ENCODE data around the gene RALGPS2. TPM values are rescaled to one million over a fixed set of nuclear protein-coding genes. Genes with fewer than 3 reads are reported as not detected.
A peak's percentile ranks its signal among the peaks of the same experiment; 100 is the strongest.
"Not testable (repeated sequence)": the region's sequence is repeated elsewhere in the genome, so short reads cannot be mapped to it uniquely, and the experiment has no call there.

Gene RALGPS2
- total RNA-seq, 1 experiment from 2014 or later = 21.4 TPM

DNA sequence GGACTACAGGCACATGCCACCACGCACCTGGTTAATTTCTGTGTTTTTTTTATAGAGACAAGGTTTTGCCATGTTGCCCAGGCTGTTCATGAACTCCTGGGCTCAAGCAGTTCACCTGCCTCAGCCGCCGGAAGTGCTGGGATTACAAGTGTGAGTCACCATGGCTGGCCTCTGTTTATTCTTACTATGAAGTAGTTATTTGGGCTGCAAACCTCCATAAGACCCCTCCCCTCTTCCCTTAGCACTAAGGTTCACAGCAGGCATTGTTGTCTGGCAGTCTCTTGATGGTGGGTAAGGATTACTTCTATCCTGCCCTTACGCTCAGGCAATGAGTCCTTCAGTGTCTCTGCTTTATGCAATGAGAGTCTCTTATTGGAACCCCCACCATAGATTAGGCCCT is 94.1 kb downstream of the RALGPS2 start:
- H3K4me1 ChIP-seq (replicated peaks) = no peaks in the 10 kb centered on the region
- H3K9me3 ChIP-seq (replicated peaks) = no peaks in the 10 kb centered on the region
- H3K27ac ChIP-seq = no peak overlapping the region
- H3K27me3 ChIP-seq (replicated peaks) = no peaks in the 10 kb centered on the region
- no peak for DNase-seq (ENCODE audit: low read depth in 1 of 2, low spot score in 2 of 2)
- no peak overlapping the region for H3K4me3 ChIP-seq
- no peaks in the 10 kb centered on the region for H3K36me3 ChIP-seq

DNA sequence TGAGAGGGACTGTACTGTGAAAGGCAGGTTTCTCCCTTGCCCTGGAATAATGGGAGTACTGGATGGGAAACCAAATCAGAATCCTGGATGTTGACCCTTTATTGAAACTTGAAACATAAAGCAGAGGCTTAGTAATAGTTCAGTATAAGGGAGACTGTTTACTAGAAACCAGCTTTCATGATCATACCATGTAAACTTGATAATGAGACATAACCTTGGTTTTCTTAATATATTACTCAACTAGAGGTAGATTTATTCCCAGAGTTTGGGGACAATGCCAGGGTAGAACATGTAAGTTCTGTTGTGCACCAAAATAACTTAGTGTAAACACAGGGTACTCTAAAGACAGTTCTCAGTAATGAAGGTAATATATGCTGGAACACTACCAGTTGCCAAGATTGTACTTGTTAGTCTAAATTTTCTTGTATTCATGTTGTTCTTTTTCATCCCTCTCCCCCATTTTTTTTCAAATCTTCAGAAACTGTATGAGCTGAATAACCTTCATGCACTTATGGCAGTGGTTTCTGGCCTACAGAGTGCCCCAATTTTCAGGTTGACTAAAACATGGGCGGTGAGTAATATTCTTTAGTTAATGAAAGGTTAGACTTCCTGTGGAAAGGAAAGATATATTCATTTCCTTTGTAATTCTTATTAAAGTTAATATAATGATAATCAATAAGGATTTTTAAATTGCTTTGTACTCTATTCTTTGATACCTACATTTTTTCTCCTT is 96.3 kb downstream of the RALGPS2 start:
- Histone ChIP-seq H3K27ac (no peak overlapping the region), H3K4me1 (replicated peaks) (no peaks in the 10 kb centered on the region), H3K27me3 (replicated peaks) (no peaks in the 10 kb centered on the region), H3K4me3 (no peak overlapping the region), H3K9me3 (replicated peaks) (no peaks in the 10 kb centered on the region), H3K36me3 (no peaks in the 10 kb centered on the region)
- no peak for DNase-seq (ENCODE audit: low read depth in 1 of 2, low spot score in 2 of 2)

DNA sequence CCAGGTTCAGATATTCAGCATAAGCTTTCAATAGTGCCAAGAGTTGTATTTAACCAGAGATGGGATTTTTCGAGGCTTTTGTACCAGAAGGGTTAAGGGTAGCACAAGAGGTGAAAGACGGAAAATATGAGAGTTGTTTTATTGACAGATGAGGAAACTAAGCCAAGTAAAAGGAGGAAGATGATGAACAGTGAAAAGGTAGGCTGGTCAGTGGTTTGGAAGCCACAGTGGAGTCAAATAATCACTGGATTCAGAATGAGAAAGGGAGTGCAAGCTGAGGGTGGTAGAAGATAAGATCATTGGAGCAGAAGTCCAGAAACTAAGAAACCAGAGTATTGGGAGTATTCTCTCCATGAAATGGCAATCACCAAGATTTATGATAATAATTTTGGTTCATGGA is 100.1 kb downstream of the RALGPS2 start:
- Histone ChIP-seq H3K4me3 (no peak overlapping the region), H3K27me3 (replicated peaks) (no peaks in the 10 kb centered on the region), H3K27ac (no peak overlapping the region), H3K9me3 (replicated peaks) (no peaks in the 10 kb centered on the region), H3K4me1 (replicated peaks) (no peaks in the 10 kb centered on the region), H3K36me3 (peaks cover 3% of the 10 kb centered on the region; the same call in 1 of the 2 replicates)
- DNase-seq (ENCODE audit: low read depth in 1 of 2, low spot score in 2 of 2) = no peak

DNA sequence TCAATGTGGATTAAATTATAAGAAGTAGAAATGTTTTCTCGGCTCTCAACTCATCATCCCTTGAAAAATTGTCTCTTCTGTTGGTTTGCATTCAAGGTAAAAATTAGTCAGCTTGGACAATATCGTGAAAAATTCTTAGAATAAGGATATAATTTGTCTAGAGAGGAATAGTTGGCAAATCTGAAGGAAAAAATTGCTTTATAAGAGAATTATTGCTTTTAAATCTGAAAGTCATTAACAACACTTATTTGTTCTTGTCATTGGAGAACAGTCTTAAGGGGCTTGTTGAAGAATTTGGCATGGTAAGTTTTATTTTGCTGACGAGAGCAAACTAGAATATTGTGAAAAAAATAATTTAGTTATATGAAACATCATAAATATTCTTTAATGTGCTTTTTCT is 119.4 kb downstream of the RALGPS2 start:
- no peak overlapping the region for H3K27ac ChIP-seq
- no peaks in the 10 kb centered on the region for H3K9me3 ChIP-seq (replicated peaks)
- no peak for DNase-seq (ENCODE audit: low read depth in 1 of 2, low spot score in 2 of 2)
- peaks cover 5% of the 10 kb centered on the region; the same call in 1 of the 2 replicates for H3K4me1 ChIP-seq (replicated peaks)
- no peaks in the 10 kb centered on the region for H3K27me3 ChIP-seq (replicated peaks)
- H3K36me3 ChIP-seq = no peaks in the 10 kb centered on the region
- H3K4me3 ChIP-seq = no peak overlapping the region

DNA sequence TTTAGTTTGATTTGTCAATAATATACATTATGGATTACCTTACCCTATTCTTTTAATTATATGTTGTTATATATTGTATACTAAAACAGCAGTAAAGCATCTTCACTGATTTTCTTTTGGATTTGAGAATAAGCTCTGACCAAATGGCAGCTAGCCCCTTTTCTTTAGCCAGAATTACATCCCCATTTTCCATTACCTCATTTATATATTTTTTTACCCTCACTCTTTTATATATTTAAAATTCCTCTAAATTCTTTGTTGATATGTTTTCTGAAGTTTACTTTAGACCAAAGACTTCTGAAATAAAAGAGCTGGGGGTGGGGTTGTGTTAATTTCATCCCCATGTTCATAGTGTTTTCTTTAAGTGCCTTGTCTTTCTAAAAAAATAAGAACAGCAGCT is 121.3 kb downstream of the RALGPS2 start:
- Histone ChIP-seq H3K4me1 (replicated peaks) (peaks cover 5% of the 10 kb centered on the region; the same call in 1 of the 2 replicates), H3K36me3 (no peaks in the 10 kb centered on the region), H3K27me3 (replicated peaks) (no peaks in the 10 kb centered on the region), H3K4me3 (no peak overlapping the region), H3K9me3 (replicated peaks) (no peaks in the 10 kb centered on the region), H3K27ac (no peak overlapping the region)
- no peak for DNase-seq (ENCODE audit: low read depth in 1 of 2, low spot score in 2 of 2)

DNA sequence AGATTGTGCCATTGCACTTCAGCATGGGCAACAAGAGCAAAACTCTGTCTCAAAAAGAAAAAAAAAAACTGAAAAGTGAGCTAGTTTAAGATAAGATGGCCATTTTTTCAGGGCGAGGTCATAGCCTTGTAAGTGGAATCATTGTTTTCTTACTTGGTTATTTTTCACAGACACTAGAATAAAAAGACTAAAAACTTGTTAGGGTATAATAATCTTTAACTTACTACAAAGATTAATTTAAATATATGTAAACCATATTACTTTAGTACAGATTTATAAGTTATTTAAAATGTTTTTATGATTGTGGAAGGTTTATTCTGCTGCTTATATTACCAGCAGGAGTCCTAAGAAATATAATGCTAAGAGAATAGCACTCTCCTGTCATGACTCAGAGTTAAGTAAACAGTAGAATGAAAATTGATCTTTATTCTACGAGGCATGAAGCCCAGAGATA is 122.4 kb downstream of the RALGPS2 start:
- peak in 1 of 2 experiments; percentile 36 for DNase-seq (ENCODE audit: low read depth in 1 of 2, low spot score in 2 of 2)
- peaks cover 5% of the 10 kb centered on the region; the same call in 1 of the 2 replicates for H3K4me1 ChIP-seq (replicated peaks)
- H3K9me3 ChIP-seq (replicated peaks) = no peaks in the 10 kb centered on the region
- no peak overlapping the region for H3K27ac ChIP-seq
- H3K36me3 ChIP-seq = no peaks in the 10 kb centered on the region
- no peaks in the 10 kb centered on the region for H3K27me3 ChIP-seq (replicated peaks)
- H3K4me3 ChIP-seq = no peak overlapping the region

DNA sequence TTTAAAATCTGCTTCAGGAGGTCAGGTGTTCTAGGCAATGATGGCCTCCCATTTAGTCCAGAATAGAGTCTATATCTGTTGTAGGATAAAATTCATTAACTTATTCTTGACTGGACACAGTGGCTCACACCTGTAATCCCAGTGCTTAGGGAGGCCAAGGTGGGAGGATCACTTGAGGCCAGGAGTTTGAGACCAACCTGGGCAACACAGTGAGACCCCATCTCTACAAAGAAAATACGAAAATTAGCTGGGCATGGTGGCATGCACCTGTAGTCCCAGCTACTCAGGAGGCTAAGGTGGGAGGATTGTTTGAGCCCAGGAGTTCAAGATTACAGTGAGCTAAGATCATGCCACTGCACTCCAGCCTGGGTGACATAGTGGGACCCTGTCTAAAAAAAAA is 122.9 kb downstream of the RALGPS2 start:
- H3K4me1 ChIP-seq (replicated peaks); H3K36me3 ChIP-seq; H3K9me3 ChIP-seq (replicated peaks); H3K4me3 ChIP-seq; H3K27ac ChIP-seq; DNase-seq (ENCODE audit: low read depth in 1 of 2, low spot score in 2 of 2); H3K27me3 ChIP-seq (replicated peaks): not testable (repeated sequence)

DNA sequence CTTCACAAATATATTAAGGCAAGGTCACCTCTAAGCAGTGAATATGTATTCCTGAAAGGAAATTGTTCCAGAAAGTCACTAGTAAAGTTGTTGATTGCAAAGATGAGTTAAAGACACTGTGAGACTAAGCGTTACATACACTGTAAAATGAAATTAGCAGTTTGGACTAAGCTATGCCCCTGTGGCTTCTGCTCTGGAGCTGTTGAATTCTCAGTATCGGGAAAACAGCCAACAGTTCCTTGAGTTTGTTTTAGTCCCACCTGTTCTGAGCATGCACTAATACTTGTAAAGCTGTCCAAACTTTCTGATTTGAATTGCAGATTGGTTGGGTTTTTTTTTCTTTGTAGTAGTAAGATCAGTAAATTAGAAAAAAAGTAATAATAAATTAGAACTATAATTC is 124.9 kb downstream of the RALGPS2 start:
- no peak for DNase-seq (ENCODE audit: low read depth in 1 of 2, low spot score in 2 of 2)
- Histone ChIP-seq H3K4me1 (replicated peaks) (peaks cover 5% of the 10 kb centered on the region; the same call in 1 of the 2 replicates), H3K27me3 (replicated peaks) (no peaks in the 10 kb centered on the region), H3K36me3 (no peaks in the 10 kb centered on the region), H3K9me3 (replicated peaks) (no peaks in the 10 kb centered on the region), H3K4me3 (no peak overlapping the region), H3K27ac (no peak overlapping the region)

DNA sequence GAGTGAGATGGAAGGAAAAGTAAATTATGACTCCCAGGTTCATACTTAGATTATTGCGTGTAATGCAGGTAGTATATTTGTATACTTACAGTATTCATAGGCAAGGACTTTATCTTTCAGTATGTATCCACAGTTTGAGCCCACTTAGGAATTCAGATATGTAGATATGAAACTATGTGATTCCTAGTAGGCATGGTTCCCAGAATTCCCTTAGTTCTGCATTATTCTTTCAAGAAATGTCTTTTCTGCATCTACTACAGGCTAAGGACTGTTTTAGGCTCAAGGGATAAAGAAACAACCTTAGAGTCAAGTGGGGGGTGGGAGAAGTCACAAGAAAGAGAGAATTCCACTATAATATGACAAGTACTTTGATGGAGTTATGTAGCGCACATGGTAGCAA is 132.1 kb downstream of the RALGPS2 start:
- no peaks in the 10 kb centered on the region for H3K36me3 ChIP-seq
- no peaks in the 10 kb centered on the region for H3K27me3 ChIP-seq (replicated peaks)
- H3K4me3 ChIP-seq = no peak overlapping the region
- no peaks in the 10 kb centered on the region for H3K9me3 ChIP-seq (replicated peaks)
- DNase-seq (ENCODE audit: low read depth in 1 of 2, low spot score in 2 of 2) = no peak
- no peak overlapping the region for H3K27ac ChIP-seq
- H3K4me1 ChIP-seq (replicated peaks) = no peaks in the 10 kb centered on the region

DNA sequence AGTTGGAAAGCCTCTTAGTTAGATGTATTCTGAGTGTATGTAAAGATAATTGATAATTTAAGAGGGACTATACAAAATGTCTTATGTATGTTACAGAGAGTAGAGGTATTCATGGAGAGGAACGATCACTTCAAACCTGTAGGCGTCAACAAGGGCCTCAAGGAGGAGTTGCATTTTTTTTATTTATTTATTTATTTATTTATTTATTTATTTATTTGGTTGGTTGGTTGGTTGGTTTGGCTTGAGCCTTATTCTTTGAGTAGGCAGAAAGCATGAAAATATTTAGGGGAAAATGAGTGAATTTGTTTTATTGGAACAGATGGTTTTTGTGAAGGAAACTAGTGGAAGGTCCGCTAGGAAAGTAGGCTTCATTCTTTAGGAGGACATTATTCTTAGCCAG is 137.4 kb downstream of the RALGPS2 start:
- Histone ChIP-seq H3K4me3 (no peak overlapping the region), H3K27ac (no peak overlapping the region), H3K4me1 (replicated peaks) (peaks cover 4% of the 10 kb centered on the region; the same call in 1 of the 2 replicates), H3K36me3 (no peaks in the 10 kb centered on the region), H3K9me3 (replicated peaks) (no peaks in the 10 kb centered on the region), H3K27me3 (replicated peaks) (no peaks in the 10 kb centered on the region)
- DNase-seq (ENCODE audit: low read depth in 1 of 2, low spot score in 2 of 2) = no peak

DNA sequence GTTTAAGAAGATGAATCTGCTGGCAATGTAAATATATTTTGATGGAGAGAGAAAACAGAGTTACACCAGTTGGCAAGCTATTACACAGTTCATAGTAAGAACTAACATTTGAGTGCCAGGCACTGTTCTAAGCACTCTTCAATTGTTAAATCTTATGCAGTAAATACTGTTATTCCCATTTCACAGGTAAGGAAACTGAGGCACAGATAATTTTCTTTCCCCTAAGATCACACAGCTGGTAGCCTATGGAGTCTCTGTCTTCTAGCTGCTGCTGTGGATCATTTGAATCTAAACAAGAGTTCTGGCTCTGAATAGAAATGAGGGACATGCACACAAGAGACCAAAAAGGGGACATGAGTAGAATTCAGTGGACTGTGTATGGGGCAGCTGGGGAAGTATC is 137.8 kb downstream of the RALGPS2 start:
- Histone ChIP-seq H3K9me3 (replicated peaks) (no peaks in the 10 kb centered on the region), H3K27ac (no peak overlapping the region), H3K27me3 (replicated peaks) (no peaks in the 10 kb centered on the region), H3K4me1 (replicated peaks) (peaks cover 6% of the 10 kb centered on the region; the same call in 1 of the 2 replicates), H3K4me3 (no peak overlapping the region), H3K36me3 (no peaks in the 10 kb centered on the region)
- DNase-seq (ENCODE audit: low read depth in 1 of 2, low spot score in 2 of 2) = no peak

DNA sequence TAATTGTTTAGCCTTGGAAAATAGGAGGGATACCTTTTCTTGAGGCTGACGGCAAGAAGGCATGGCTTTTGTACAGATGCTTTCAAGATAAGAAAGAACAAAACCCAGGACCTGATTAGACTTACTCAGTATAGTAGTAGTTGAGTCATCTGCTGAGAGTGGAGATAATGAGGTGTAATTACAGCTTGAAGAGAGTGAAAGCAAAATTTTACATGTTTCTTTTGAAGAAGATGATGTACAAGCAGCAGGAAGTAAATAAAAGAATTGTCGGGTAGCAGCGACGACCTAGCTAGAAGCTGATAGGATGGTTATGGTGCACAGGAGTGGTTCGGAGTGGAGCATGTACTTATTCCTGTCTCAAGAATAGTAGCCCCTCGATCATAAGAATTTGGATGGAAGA is 139.3 kb downstream of the RALGPS2 start:
- H3K27me3 ChIP-seq (replicated peaks) = no peaks in the 10 kb centered on the region
- H3K4me3 ChIP-seq = no peak overlapping the region
- no peak for DNase-seq (ENCODE audit: low read depth in 1 of 2, low spot score in 2 of 2)

DNA sequence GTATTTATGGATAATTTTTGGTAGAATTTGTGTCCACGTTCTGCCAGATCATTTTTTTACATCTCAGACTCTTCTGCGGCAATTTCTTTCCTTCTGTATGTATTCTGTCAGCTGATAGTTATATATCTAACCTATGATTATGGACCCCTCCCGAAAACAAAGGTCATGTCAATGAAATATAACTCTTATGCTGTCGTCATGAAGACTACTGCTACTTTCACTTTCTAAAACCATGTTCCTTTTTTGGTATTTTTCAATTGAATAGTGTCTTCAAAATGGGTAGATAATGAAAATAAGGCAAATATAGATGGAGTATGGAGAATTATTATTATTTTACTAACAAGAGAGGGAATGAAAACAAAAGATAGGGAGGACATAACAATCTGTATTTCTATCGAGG is 142.6 kb downstream of the RALGPS2 start:
- peak overlapping the region; percentile 24 for H3K4me3 ChIP-seq
- H3K27ac ChIP-seq = peak overlapping the region; percentile 45
- DNase-seq (ENCODE audit: low read depth in 1 of 2, low spot score in 2 of 2) = peak in 1 of 2 experiments; percentile 47
- H3K36me3 ChIP-seq = no peaks in the 10 kb centered on the region
- no peaks in the 10 kb centered on the region for H3K27me3 ChIP-seq (replicated peaks)
- H3K4me1 ChIP-seq (replicated peaks) = peaks cover 15% of the 10 kb centered on the region; the same call in 1 of the 2 replicates
- H3K9me3 ChIP-seq (replicated peaks) = no peaks in the 10 kb centered on the region

More for the DNA sequence above, 139.3 kb downstream of the RALGPS2 start:
- Histone ChIP-seq H3K36me3 (no peaks in the 10 kb centered on the region), H3K4me1 (replicated peaks) (peaks cover 6% of the 10 kb centered on the region; the same call in 1 of the 2 replicates), H3K9me3 (replicated peaks) (no peaks in the 10 kb centered on the region), H3K27ac (no peak overlapping the region)

DNA sequence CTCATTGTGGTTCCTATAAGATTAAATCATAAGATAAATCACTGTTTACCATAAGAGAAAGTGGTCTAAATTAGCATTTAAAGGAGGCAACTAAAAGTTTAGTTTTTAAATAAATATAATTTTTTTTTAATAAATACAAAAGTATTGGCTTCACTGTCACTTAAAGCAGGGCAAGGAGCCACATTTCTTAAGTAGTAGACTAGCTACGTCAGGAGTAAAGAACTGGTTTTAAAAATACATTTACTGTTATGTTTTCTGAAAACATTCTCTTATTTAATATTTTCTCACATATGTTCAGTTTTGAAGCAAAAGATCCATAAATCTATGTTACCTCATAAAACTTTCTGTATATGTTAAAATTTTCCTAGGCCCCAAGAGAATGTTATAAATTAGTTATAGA is 143.7 kb downstream of the RALGPS2 start:
- Histone ChIP-seq H3K9me3 (replicated peaks) (no peaks in the 10 kb centered on the region), H3K27me3 (replicated peaks) (no peaks in the 10 kb centered on the region), H3K4me1 (replicated peaks) (peaks cover 15% of the 10 kb centered on the region; the same call in 1 of the 2 replicates), H3K27ac (no peak overlapping the region), H3K36me3 (no peaks in the 10 kb centered on the region), H3K4me3 (no peak overlapping the region)
- no peak for DNase-seq (ENCODE audit: low read depth in 1 of 2, low spot score in 2 of 2)
